DMS 273 (cell line): ENCODE results near the gene KCNG4.
A peak's percentile ranks its signal among the peaks of the same experiment; 100 is the strongest.
"Not testable (repeated sequence)": the region's sequence is repeated elsewhere in the genome, so short reads cannot be mapped to it uniquely, and the experiment has no call there.

Experiments
- DNase-seq: peaks from one replicate; lab custom pipeline; 2025; ENCODE audit not compliant: unreplicated experiment; lab: John Stamatoyannopoulos, UW

The KCNG4 gene

DNA sequence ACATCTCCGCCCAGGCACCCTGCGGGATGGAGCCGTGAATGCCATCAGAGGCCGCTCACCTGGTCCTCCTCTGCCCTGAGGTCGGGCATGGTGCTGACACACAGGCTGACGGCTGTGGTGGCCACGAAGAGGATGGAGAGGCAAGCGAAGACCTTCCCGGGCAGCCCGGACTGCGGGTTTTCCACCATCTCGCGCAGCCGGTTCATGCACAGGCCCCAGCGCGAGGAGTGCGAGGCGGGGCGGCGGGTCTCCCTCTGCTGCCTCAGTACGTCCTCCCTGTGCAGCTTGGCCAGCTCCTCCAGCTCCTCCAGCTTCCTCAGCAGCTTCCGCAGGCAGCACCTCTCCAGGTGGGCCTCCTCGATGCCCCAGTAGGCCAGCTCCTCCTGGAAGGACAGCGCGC is 3.1 kb downstream of the KCNG4 start:
- no peak for DNase-seq

DNA sequence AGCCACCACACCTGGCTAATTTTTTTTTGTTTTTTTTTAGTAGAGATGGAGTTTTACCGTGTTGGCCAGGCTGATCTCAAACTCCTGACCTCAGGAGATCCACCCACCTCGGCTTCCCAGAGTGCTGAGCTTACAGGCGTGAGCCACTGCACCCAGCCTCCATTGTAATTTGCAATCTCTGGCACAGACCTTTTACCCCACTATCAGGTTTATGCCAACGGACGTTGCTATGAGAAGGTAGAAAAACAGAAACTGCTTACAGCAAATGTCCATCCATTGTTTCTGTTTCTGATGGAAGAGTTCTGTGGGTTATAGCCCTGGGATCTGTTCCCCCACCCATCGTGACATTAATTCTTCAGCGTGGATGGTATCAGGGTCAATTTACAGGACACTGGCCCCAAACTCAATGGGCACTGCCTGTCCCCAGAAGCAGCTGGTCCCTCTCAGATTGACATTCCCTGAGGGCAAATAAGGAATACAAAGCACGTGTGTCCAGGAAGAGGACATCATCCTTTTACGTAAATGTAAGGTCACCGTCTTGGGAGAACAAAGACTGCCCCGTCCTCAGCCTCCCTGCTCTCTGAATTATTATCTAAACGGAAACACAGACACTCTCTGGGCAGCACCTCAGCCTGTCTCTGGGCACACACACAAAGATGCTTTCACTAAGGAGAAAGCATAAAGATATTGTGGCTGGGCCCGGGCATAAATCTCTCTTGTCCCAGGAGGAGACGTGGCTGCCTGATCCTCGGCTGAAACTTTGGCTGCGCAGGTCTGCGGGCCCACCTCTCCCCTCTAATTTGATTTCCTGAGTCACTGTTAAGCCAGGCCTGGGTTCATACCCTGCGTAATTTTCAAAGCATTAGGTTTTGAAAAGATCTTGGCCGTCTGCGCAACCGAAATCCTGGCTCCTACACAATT is 5.2 kb downstream of the KCNG4 start:
- DNase-seq = no peak

- DNase-seq = no peak
Measured at GRCh38 chr16:84233748-84234147, 6.1 kb downstream of the KCNG4 start.

GRCh38 chr16:84232969-84233368 is 6.8 kb downstream of the KCNG4 start:
- DNase-seq = no peak

GRCh38 chr16:84232060-84232459 is 7.8 kb downstream of the KCNG4 start:
- DNase-seq = no peak

DNA sequence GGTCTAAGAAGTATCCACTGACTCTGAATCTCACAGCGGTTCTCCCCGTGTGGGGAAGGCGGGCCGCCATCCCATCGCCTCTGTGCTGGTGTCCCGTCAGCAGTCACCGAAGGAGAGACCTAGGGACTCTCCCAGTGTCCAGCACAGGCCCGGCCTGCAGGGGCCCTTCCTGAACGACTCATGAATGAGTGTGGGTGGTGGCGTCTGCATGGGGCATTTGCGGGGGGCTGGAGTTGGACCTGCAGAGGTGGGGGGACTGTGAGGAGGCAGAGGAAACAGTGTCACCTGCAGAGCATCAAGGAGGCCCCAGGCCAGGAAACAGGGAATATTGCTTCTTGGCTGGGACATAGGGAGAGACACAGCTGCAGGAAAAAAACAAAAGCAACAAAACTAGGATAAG is 10.3 kb downstream of the KCNG4 start:
- DNase-seq = no peak

- peak; percentile 72 for DNase-seq
Measured at GRCh38 chr16:84228256-84228838, 11.5 kb downstream of the KCNG4 start.

DNA sequence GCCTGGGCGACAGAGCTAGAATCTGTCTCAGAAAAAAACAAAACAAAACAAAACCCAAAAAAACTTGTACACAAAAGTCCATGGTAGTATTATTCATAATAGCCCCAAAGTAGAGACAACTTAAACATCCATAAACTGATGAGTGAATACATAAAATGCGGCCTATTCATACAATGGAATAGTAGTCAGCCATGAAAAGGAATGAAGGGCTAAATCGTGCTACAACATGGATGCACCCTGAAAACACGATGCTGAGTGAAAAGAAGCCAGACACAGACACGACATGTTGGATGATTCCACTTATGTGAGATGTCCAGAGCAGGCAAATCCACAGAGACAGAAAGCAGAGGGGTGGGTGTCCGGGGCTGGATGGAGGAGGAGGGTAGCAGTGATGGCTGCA is 12.3 kb downstream of the KCNG4 start:
- DNase-seq = no peak

DNA sequence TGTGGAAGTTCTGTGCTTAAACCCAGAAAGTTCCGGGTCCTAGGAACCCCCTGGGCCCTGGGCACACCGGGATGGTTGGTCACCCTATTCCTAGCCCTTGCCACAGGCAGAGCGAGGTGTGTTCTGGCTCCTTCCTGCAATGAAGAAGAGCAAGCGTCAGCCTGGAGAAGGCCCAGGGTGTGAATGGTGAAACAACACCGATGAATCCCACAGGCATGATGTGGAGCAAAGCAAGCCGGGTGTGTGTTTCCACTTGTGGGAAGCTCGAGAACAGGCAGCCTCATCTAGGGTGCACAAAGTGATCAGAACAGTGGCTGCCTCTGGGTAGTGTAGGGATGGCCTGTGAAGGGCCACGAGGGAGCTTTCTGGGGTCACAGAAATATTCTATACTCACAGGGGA is 13.8 kb downstream of the KCNG4 start:
- no peak for DNase-seq

DNA sequence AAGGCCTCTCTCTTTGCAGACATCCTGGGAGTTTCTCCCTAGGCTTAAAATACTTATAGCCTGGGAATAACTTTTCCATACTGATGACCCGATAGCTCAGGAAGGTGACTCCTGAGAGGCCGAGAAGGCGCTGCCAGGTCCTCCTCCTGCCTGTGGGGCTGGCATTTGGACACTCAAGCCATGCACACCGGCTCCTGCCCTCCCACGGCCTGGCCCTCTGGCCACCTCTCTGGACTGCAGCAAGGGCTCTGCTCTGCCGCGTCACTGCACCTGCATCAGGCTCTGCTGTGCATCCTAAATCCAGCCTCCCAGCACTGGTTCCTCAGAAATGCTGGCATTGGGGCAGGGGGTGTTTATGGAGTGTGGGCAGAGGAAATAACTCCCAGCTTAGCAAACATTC is 14.2 kb downstream of the KCNG4 start:
- no peak for DNase-seq

GRCh38 chr16:84225126-84225525 is 14.7 kb downstream of the KCNG4 start:
- no peak for DNase-seq

GRCh38 chr16:84224554-84224953 is 15.3 kb downstream of the KCNG4 start:
- DNase-seq = no peak

DNA sequence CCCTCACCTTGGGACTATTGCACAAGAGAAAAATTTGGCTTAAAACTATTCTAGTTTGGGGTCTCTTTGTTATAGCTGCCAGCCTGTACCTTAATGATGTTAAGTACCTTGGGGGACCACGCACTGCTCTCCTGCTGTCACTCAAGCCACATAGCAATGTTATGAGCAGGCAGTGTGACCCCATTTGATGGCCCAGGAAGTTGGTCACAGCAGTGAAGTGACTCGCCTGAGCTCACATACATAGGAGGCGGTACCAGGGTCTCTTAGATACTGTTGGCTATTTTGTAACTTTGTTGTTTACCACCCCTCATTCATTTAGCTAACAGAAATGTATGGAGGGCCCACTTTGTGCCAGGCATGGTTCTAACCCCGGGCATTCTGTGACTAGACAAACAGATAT is 16.4 kb downstream of the KCNG4 start:
- DNase-seq = no peak

- DNase-seq = peak; percentile 40
Measured at GRCh38 chr16:84220851-84221250, 19.0 kb downstream of the KCNG4 start.

DNA sequence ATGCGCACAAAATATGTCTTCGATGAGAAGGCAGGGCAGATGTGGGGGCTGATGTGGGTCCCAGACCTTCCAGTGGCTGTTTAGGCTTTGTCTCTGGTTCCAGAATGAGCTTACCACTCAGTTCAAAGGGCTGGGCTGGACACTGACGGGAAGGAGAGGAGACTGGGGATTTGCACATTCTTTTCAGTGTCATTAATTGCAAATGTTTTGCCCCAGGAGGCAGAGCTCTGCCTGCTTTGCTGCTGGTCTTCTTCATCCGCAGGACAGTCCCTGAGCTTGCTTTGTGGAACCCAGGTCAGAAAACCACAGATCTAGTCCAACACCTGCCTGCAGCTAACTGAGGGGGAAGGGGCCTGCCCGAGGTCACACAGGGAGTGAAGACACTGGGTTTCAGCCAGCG is 20.9 kb downstream of the KCNG4 start:
- DNase-seq = no peak

- no peak for DNase-seq
Measured at GRCh38 chr16:84218176-84218823, 21.5 kb downstream of the KCNG4 start.

- not testable (repeated sequence) for DNase-seq
Measured at GRCh38 chr16:84216144-84216543, 23.7 kb downstream of the KCNG4 start.

DNA sequence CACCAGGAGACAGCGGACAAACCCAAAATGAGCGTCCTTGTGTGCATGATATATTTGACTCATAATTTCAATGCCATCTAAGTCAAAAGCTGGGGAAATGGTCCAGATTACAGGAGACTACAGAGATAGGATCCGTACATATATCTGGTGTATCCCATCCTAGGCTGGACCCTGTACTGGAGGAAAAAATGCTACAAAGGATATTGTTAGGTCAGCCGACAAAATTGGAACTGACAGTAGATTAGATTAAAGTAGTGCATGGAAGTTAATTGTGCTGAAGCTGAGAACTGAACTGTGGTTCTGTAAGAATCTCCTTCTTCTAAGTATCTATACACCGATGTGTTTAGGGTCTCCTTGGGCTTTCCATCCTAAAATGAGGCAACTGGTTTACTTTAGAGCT is 24.3 kb downstream of the KCNG4 start:
- no peak for DNase-seq

DNA sequence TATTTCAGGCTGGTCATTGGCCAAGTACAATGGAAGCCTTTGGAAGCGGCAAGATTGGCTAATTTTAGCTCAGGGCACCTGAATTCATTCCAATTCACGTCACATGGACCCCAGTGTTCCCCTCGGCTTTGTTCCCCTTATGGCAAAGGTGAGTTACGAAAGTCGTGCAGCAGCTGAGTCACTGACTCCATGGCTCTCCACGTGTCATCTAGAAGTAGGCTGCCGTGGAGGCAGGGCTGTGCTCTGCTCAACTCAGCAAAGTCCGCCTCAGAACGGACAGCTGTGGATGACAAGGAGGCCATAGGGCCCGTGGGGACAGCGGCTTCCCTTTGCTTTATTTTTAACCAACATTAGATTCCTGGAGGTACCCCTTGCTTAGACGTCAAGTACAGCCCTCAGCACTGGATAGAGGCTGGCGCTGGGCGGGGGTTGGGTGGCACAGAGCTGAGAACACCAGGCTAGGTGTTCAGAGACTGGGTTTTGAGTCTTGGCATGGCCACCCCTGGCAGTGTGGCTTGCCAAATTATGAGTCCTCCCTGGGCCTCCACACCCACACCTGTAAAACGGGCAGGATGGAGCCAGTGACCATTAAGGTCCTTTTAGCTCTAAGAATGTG is 25.3 kb downstream of the KCNG4 start:
- DNase-seq = no peak

DNA sequence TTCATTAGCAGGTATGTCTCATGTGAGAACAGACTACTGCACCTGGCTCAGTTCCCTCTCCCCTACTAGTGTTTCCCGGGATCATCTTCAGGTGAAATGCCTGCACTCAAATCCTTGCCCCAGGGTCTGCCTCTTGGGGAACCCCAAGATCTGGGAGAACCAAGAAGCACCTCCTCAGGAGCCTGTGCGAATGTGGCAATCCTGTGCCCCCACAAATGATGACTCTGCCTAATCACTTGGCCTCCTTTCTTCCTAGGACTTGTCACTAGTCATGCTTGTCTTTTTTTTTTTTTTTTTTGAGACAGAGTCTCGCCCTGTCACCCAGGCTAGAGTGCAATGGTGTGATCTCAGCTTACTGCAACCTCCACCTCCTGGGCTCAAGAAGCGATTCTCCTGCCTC is 27.2 kb downstream of the KCNG4 start:
- no peak for DNase-seq

- DNase-seq = no peak
Measured at GRCh38 chr16:84212154-84212553, 27.7 kb downstream of the KCNG4 start.

DNA sequence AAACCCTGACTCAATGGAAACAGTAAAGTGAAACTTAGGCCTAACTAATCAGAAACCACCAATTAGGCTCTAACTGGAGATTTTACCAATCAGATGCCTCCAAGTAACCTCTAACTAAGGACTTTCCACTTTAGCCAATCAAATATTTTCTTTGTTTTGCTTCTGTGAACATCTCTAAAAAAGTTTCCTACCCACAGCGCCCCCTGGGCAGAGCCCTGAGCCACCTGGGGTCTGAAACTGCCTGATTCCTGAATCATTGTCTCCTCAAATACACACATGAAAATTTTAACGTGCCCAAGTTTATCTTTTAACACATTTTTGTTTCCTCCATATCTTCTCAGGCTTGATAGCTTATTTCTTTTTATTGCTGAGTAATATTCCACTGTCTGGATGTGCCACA is 29.8 kb downstream of the KCNG4 start:
- DNase-seq = no peak
